ENCODE data around the gene SUN5. TPM values are rescaled to one million over a fixed set of nuclear protein-coding genes. Genes with fewer than 3 reads are reported as not detected.

The SUN5 gene
- total RNA-seq, 4 donors from 2014 or later = not detected

GRCh38 chr20:33012327-33013189 is 8.3 kb upstream of the SUN5 start:
- no peak overlapping the region for H3K4me3 ChIP-seq
- intact Hi-C loops (cut with DNase I; ENCODE audit: low total_unique reads) (no loop called here), in situ Hi-C loops (cut with MboI; ENCODE audit: low pct_ligation_motif_present in 1 of 4, low pct_unique_long_range_greater_than_20kb in 1 of 4, low sequenced_read_pairs in 3 of 4) (no loop called here)
- H3K36me3 ChIP-seq = no peaks in the 10 kb centered on the region
- DNase-seq = no peak
- 71 to 82% methylated on average over 5 to 15 of the region's 15 CpGs for WGBS, 2 donors (ENCODE audit: low coverage in 1 of 2)
- no peaks in the 10 kb centered on the region for H3K27me3 ChIP-seq
- no peak overlapping the region for H3K27ac ChIP-seq
- H3K9me3 ChIP-seq = no peaks in the 10 kb centered on the region
- TF ChIP-seq POLR2AphosphoS5 (IDR thresholded peaks at IDR 0.05) = no peak
- TF ChIP-seq POLR2A (IDR thresholded peaks at IDR 0.05) = no peak
- TF ChIP-seq EP300 (IDR thresholded peaks at IDR 0.05; ENCODE audit: low read depth) = no peak
- no peak for TF ChIP-seq CTCF (IDR thresholded peaks at IDR 0.05)
- H3K4me1 ChIP-seq = no peaks in the 10 kb centered on the region

GRCh38 chr20:33010674-33011449 is 6.6 kb upstream of the SUN5 start:
- 75% methylated on average over 8 of the region's 8 CpGs; no CpG with 5 or more reads in 1 of the 2 donors for WGBS, 2 donors (ENCODE audit: low coverage in 1 of 2)
- Histone ChIP-seq H3K4me1 (no peaks in the 10 kb centered on the region), H3K27ac (no peak overlapping the region), H3K36me3 (no peaks in the 10 kb centered on the region), H3K4me3 (no peak overlapping the region), H3K9me3 (no peaks in the 10 kb centered on the region), H3K27me3 (no peaks in the 10 kb centered on the region)
- in situ Hi-C loops (cut with MboI; ENCODE audit: low pct_ligation_motif_present in 1 of 4, low pct_unique_long_range_greater_than_20kb in 1 of 4, low sequenced_read_pairs in 3 of 4) (no loop called here), intact Hi-C loops (cut with DNase I; ENCODE audit: low total_unique reads) (no loop called here)
- no peak for TF ChIP-seq EP300 (IDR thresholded peaks at IDR 0.05; ENCODE audit: low read depth)
- no peak for TF ChIP-seq POLR2AphosphoS5 (IDR thresholded peaks at IDR 0.05)
- TF ChIP-seq CTCF (IDR thresholded peaks at IDR 0.05) = no peak
- TF ChIP-seq POLR2A (IDR thresholded peaks at IDR 0.05) = no peak
- DNase-seq = no peak

- no peaks in the 10 kb centered on the region for H3K36me3 ChIP-seq
- H3K9me3 ChIP-seq = no peaks in the 10 kb centered on the region
- TF ChIP-seq POLR2A (IDR thresholded peaks at IDR 0.05) = no peak
- TF ChIP-seq CTCF (IDR thresholded peaks at IDR 0.05) = no peak
- TF ChIP-seq EP300 (IDR thresholded peaks at IDR 0.05; ENCODE audit: low read depth) = no peak
- no peak for TF ChIP-seq POLR2AphosphoS5 (IDR thresholded peaks at IDR 0.05)
- intact Hi-C loops (cut with DNase I; ENCODE audit: low total_unique reads) (no loop called here), in situ Hi-C loops (cut with MboI; ENCODE audit: low pct_ligation_motif_present in 1 of 4, low pct_unique_long_range_greater_than_20kb in 1 of 4, low sequenced_read_pairs in 3 of 4) (no loop called here)
- H3K4me3 ChIP-seq = no peak overlapping the region
- WGBS, 2 donors (ENCODE audit: low coverage in 1 of 2) = 69% methylated on average over 5 of the region's 5 CpGs; no CpG with 5 or more reads in 1 of the 2 donors
- DNase-seq = no peak
- no peaks in the 10 kb centered on the region for H3K4me1 ChIP-seq
- no peaks in the 10 kb centered on the region for H3K27me3 ChIP-seq
- H3K27ac ChIP-seq = no peak overlapping the region
These were observed 5.9 kb upstream of the SUN5 start for GRCh38 chr20:33010133-33010504.
